Prostate gland (tissue), 2 donors: Measurements from ENCODE around the gene RASIP1.

Experiments
- POLR2A ChIP-seq: fragments of 450-650 bp; IDR thresholded peaks from one replicate; pipeline ENCODE4 v1.6.1; 2016; ENCODE audit warnings: antibody characterized with exemption, mild to moderate bottlenecking
- POLR2AphosphoS5 ChIP-seq: sonication (generic); formaldehyde crosslinking; IDR thresholded peaks from one replicate; pipeline ENCODE4 v1.6.1; 2017; ENCODE audit warnings: antibody characterized with exemption
- TF ChIP-seq, protein P1 (sequence below), 4 experiments: fragments of 200-600 bp in 2 of 4; fragments of 450-650 bp in 2 of 4; sonication (generic) in 2 of 4; IDR thresholded peaks; 1 replicate in 3 of 4; 2 replicates in 1 of 4; pipeline ENCODE4 v1.5.1; 2016 to 2019; ENCODE audit warnings: antibody characterized with exemption in 4 of 4, mild to moderate bottlenecking in 2 of 4, moderate library complexity in 2 of 4

DNA sequence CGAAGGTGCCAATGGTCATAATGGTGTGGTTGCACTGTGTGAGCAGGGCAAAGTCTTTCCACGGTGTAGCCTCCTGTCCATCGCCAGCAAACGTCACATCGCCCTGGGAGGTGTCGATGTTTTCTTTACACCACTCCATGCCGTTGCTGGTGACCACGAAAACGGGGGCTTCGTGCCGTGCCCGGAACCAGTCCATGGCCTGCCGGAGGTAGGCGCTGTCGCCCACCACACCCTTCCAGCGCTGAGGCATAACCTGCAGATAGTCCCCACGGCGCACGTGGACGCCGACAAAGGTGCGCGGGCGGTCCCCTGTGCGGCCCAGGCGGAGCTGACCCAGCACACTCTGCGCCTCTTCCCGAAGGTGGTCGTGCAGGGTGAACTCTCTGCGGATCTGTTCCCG, 9.9 kb upstream of the RASIP1 start:
- TF ChIP-seq, protein P1, sequence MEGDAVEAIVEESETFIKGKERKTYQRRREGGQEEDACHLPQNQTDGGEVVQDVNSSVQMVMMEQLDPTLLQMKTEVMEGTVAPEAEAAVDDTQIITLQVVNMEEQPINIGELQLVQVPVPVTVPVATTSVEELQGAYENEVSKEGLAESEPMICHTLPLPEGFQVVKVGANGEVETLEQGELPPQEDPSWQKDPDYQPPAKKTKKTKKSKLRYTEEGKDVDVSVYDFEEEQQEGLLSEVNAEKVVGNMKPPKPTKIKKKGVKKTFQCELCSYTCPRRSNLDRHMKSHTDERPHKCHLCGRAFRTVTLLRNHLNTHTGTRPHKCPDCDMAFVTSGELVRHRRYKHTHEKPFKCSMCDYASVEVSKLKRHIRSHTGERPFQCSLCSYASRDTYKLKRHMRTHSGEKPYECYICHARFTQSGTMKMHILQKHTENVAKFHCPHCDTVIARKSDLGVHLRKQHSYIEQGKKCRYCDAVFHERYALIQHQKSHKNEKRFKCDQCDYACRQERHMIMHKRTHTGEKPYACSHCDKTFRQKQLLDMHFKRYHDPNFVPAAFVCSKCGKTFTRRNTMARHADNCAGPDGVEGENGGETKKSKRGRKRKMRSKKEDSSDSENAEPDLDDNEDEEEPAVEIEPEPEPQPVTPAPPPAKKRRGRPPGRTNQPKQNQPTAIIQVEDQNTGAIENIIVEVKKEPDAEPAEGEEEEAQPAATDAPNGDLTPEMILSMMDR (IDR thresholded peaks at IDR 0.05) = no peak
- TF ChIP-seq POLR2A (no peak), POLR2AphosphoS5 (no peak)
